Trophoblast cell (in vitro differentiated cells and primary cell): Measurements from ENCODE around the gene MAML1.

Experiments used
- DNase-seq, 2 donors: peaks; one replicate each; pipeline ENCODE4 v3.0.0-alpha.2; 2016
- H2AFZ ChIP-seq: 2 replicates; pipeline ENCODE4 v1.6.1; 2013; ENCODE audit warnings: low read length, moderate library complexity, mild to moderate bottlenecking; ENCODE audit not compliant: insufficient read depth, poor library complexity
- H2AK5ac ChIP-seq: 2 replicates; pipeline ENCODE4 v1.6.1; 2013; ENCODE audit warnings: mild to moderate bottlenecking, low read length
- H2BK120ac ChIP-seq: 2 replicates; pipeline ENCODE4 v1.6.1; 2013; ENCODE audit warnings: low read length, mild to moderate bottlenecking, moderate library complexity; ENCODE audit not compliant: insufficient read depth, poor library complexity
- H2BK12ac ChIP-seq: 2 replicates; pipeline ENCODE4 v1.6.1; 2013; ENCODE audit warnings: mild to moderate bottlenecking, low read length, moderate library complexity
- H2BK5ac ChIP-seq: 2 replicates; pipeline ENCODE4 v1.6.1; 2013; ENCODE audit warnings: low read length, low read depth, moderate library complexity, mild to moderate bottlenecking; ENCODE audit not compliant: poor library complexity
- H3K14ac ChIP-seq: 2 replicates; pipeline ENCODE4 v1.6.1; 2013; ENCODE audit warnings: mild to moderate bottlenecking, low read length
- H3K18ac ChIP-seq: 2 replicates; pipeline ENCODE4 v1.6.1; 2013; ENCODE audit warnings: mild to moderate bottlenecking, low read length
- H3K23ac ChIP-seq: 2 replicates; pipeline ENCODE4 v1.6.1; 2013; ENCODE audit warnings: low read length
- H3K27ac ChIP-seq: 2 replicates; pipeline ENCODE4 v1.5.1; 2013; ENCODE audit warnings: low read depth, mild to moderate bottlenecking, inconsistent platforms, low read length, moderate library complexity
- H3K27me3 ChIP-seq: 2 replicates; pipeline ENCODE4 v1.6.1; 2013; ENCODE audit warnings: inconsistent platforms, mild to moderate bottlenecking, low read length, moderate library complexity; ENCODE audit not compliant: insufficient read depth
- H3K36me3 ChIP-seq, 2 experiments: 1 replicate in 1 of 2; 2 replicates in 1 of 2; pipeline ENCODE4 v1.6.1; 2013; ENCODE audit warnings: low read length in 2 of 2, mild to moderate bottlenecking in 2 of 2, moderate library complexity in 1 of 2; ENCODE audit not compliant: insufficient read depth in 2 of 2, control insufficient read depth in 1 of 2
- H3K4ac ChIP-seq: 2 replicates; pipeline ENCODE4 v1.6.1; 2013; ENCODE audit warnings: low read depth, mild to moderate bottlenecking, low read length, moderate library complexity
- H3K4me1 ChIP-seq, 2 experiments: 1 replicate in 1 of 2; 2 replicates in 1 of 2; pipeline ENCODE4 v1.6.1; 2013; ENCODE audit warnings: low read length in 2 of 2, mild to moderate bottlenecking in 2 of 2, moderate library complexity in 1 of 2; ENCODE audit not compliant: insufficient read depth in 2 of 2, control insufficient read depth in 1 of 2
- H3K4me2 ChIP-seq: 2 replicates; pipeline ENCODE4 v1.6.1; 2013; ENCODE audit warnings: inconsistent platforms, mild to moderate bottlenecking, low read length, moderate library complexity
- H3K4me3 ChIP-seq: 2 replicates; pipeline ENCODE4 v1.5.1; 2013; ENCODE audit warnings: mild to moderate bottlenecking, low read depth, low read length, inconsistent platforms
- H3K79me1 ChIP-seq: one replicate; pipeline ENCODE4 v1.6.1; 2013; ENCODE audit warnings: low read length
- H3K79me2 ChIP-seq: 2 replicates; pipeline ENCODE4 v1.6.1; 2013; ENCODE audit warnings: low read length, mild to moderate bottlenecking; ENCODE audit not compliant: control insufficient read depth, insufficient read depth, poor library complexity
- H3K9ac ChIP-seq: 2 replicates; pipeline ENCODE4 v1.6.1; 2013; ENCODE audit warnings: mild to moderate bottlenecking, low read length
- H3K9me3 ChIP-seq: 2 replicates; pipeline ENCODE4 v1.6.1; 2013; ENCODE audit warnings: low read depth, mild to moderate bottlenecking, control low read depth, inconsistent platforms, low read length; ENCODE audit not compliant: insufficient read depth
- H4K12ac ChIP-seq: 2 replicates; pipeline ENCODE4 v1.6.1; 2013; ENCODE audit warnings: low read depth, mild to moderate bottlenecking, low read length, moderate library complexity
- H4K8ac ChIP-seq: 2 replicates; pipeline ENCODE4 v1.6.1; 2013; ENCODE audit warnings: low read depth, mild to moderate bottlenecking, low read length, moderate library complexity
- H4K91ac ChIP-seq: one replicate; pipeline ENCODE4 v1.6.1; 2013; ENCODE audit warnings: low read depth, mild to moderate bottlenecking, low read length, moderate library complexity
- WGBS: extraction: QIAGEN DNeasy Blood & Tissue Kit; methylation state at CpG from one replicate; pipeline ENCODE4 v1.1.7; 2013; ENCODE audit warnings: missing lambda C conversion rate; ENCODE audit not compliant: insufficient read length, insufficient coverage; ENCODE audit errors: extremely low coverage; 5-methylcytosine and 5-hydroxymethylcytosine counted together

Gene MAML1

GRCh38 chr5:179816796-179817469 lies 84.3 kb downstream of the MAML1 start:
- H2AFZ ChIP-seq, result peak overlapping the region; percentile 73
- peak overlapping the region; percentile 78 for H3K4me2 ChIP-seq
- H4K12ac ChIP-seq, result peak overlapping the region; percentile 79

GRCh38 chr5:179817470-179817840 lies 84.8 kb downstream of the MAML1 start:
- peaks cover 25% of the 10 kb centered on the region for H3K79me2 ChIP-seq
- no peak overlapping the region for H3K27ac ChIP-seq
- H2AFZ ChIP-seq, result no peak overlapping the region
- H2BK5ac ChIP-seq, result no peak overlapping the region
- H3K4me1 ChIP-seq, result peaks cover 29 to 36% of the 10 kb centered on the region in 2 experiments
- peak overlapping the region; percentile 73 for H3K4me3 ChIP-seq
- peak overlapping the region; percentile 78 for H3K14ac ChIP-seq
- H4K8ac ChIP-seq, result peak overlapping the region; percentile 80
- H3K79me1 ChIP-seq, result peaks cover 41% of the 10 kb centered on the region
- H3K23ac ChIP-seq, result no peak overlapping the region
- H3K4ac ChIP-seq, result no peak overlapping the region
- no peak overlapping the region for H3K18ac ChIP-seq
- no peaks in the 10 kb centered on the region for H3K9me3 ChIP-seq
- peaks cover 18 to 23% of the 10 kb centered on the region in 2 experiments for H3K36me3 ChIP-seq
- peak overlapping the region; percentile 32 for H2AK5ac ChIP-seq
- no peak overlapping the region for H4K12ac ChIP-seq
- DNase-seq, result no peak
- peak overlapping the region; percentile 60 for H4K91ac ChIP-seq
- H3K9ac ChIP-seq, result no peak overlapping the region
- H2BK120ac ChIP-seq, result peak overlapping the region; percentile 58
- peak overlapping the region; percentile 63 for H2BK12ac ChIP-seq
- whole genome bisulfite sequencing, result no CpG with 5 or more reads among the region's 8 CpGs
- H3K27me3 ChIP-seq, result no peaks in the 10 kb centered on the region
- peak overlapping the region; percentile 78 for H3K4me2 ChIP-seq

More at GRCh38 chr5:179816796-179817469, 84.3 kb downstream of the MAML1 start:
- peaks cover 21% of the 10 kb centered on the region for H3K79me2 ChIP-seq
- no CpG with 5 or more reads among the region's 72 CpGs for WGBS
- H3K4me3 ChIP-seq, result peak overlapping the region; percentile 73
- H3K79me1 ChIP-seq, result peaks cover 41% of the 10 kb centered on the region
- peak overlapping the region; percentile 79 for H3K18ac ChIP-seq
- no peaks in the 10 kb centered on the region for H3K9me3 ChIP-seq
- H3K27me3 ChIP-seq, result no peaks in the 10 kb centered on the region
- H3K14ac ChIP-seq, result peak overlapping the region; percentile 78
- no peak overlapping the region for H3K23ac ChIP-seq
- peak in 1 of 2 donors; percentile 31 for DNase-seq
- H2BK5ac ChIP-seq, result peak overlapping the region; percentile 3
- H3K4ac ChIP-seq, result peak overlapping the region; percentile 55
- H3K27ac ChIP-seq, result peak overlapping the region; percentile 6
- peak overlapping the region; percentile 63 for H2BK12ac ChIP-seq
- peak overlapping the region; percentile 58 for H2BK120ac ChIP-seq
- peaks cover 21 to 25% of the 10 kb centered on the region in 2 experiments for H3K36me3 ChIP-seq
- H2AK5ac ChIP-seq, result peak overlapping the region; percentile 39
- peaks cover 26 to 32% of the 10 kb centered on the region in 2 experiments for H3K4me1 ChIP-seq
- H4K8ac ChIP-seq, result peak overlapping the region; percentile 80
- H4K91ac ChIP-seq, result peak overlapping the region; percentile 60
- H3K9ac ChIP-seq, result peak overlapping the region; percentile 37

- peak overlapping the region; percentile 85 for H2BK120ac ChIP-seq
- no peak overlapping the region for H3K9ac ChIP-seq
- peak overlapping the region; percentile 81 for H3K14ac ChIP-seq
- H3K23ac ChIP-seq, result no peak overlapping the region
- DNase-seq, result no peak
- peak overlapping the region; percentile 94 for H3K27ac ChIP-seq
- WGBS, result no CpG with 5 or more reads among the region's 14 CpGs
- H2AFZ ChIP-seq, result peak overlapping the region; percentile 48
- peak overlapping the region; percentile 84 for H2BK5ac ChIP-seq
- peak overlapping the region; percentile 97 for H4K91ac ChIP-seq
- H4K8ac ChIP-seq, result peak overlapping the region; percentile 89
- peak overlapping the region; percentile 44 for H3K4ac ChIP-seq
- H3K4me1 ChIP-seq, result peaks cover 33 to 40% of the 10 kb centered on the region in 2 experiments
- H3K18ac ChIP-seq, result peak overlapping the region; percentile 89
- peak overlapping the region; percentile 78 for H2BK12ac ChIP-seq
- H3K4me2 ChIP-seq, result peak overlapping the region; percentile 72
- H3K4me3 ChIP-seq, result peak overlapping the region; percentile 46
- H3K79me1 ChIP-seq, result peaks cover 41% of the 10 kb centered on the region
- H3K79me2 ChIP-seq, result peaks cover 28% of the 10 kb centered on the region
- no peaks in the 10 kb centered on the region for H3K9me3 ChIP-seq
- no peaks in the 10 kb centered on the region for H3K27me3 ChIP-seq
- H4K12ac ChIP-seq, result peak overlapping the region; percentile 1
- H3K36me3 ChIP-seq, result peaks cover 21 to 24% of the 10 kb centered on the region in 2 experiments
- H2AK5ac ChIP-seq, result peak overlapping the region; percentile 81
Observed at GRCh38 chr5:179817890-179818745, 85.5 kb downstream of the MAML1 start.

- peak overlapping the region; percentile 81 for H3K14ac ChIP-seq
- H3K23ac ChIP-seq, result no peak overlapping the region
- peak overlapping the region; percentile 44 for H3K4ac ChIP-seq
- H2AFZ ChIP-seq, result peak overlapping the region; percentile 48
- DNase-seq, result peak; percentile 94 to 96
- peak overlapping the region; percentile 85 for H2BK120ac ChIP-seq
- peaks cover 41% of the 10 kb centered on the region for H3K79me1 ChIP-seq
- H4K8ac ChIP-seq, result peak overlapping the region; percentile 89
- H3K27ac ChIP-seq, result peak overlapping the region; percentile 94
- H3K4me3 ChIP-seq, result peak overlapping the region; percentile 46
- H3K9ac ChIP-seq, result no peak overlapping the region
- peak overlapping the region; percentile 81 for H2AK5ac ChIP-seq
- peak overlapping the region; percentile 89 for H3K18ac ChIP-seq
- H3K27me3 ChIP-seq, result no peaks in the 10 kb centered on the region
- H3K36me3 ChIP-seq, result peaks cover 26 to 27% of the 10 kb centered on the region in 2 experiments
- no CpG with 5 or more reads among the region's 35 CpGs for WGBS
- peak overlapping the region; percentile 84 for H2BK5ac ChIP-seq
- H4K12ac ChIP-seq, result peak overlapping the region; percentile 1
- no peaks in the 10 kb centered on the region for H3K9me3 ChIP-seq
- H3K79me2 ChIP-seq, result peaks cover 30% of the 10 kb centered on the region
- H2BK12ac ChIP-seq, result peak overlapping the region; percentile 78
- peaks cover 33 to 42% of the 10 kb centered on the region in 2 experiments for H3K4me1 ChIP-seq
- H3K4me2 ChIP-seq, result peak overlapping the region; percentile 72
- H4K91ac ChIP-seq, result peak overlapping the region; percentile 97
Observed at GRCh38 chr5:179818746-179819295, 86.2 kb downstream of the MAML1 start.
